ENCODE measurements around the gene SYNGR1.

DNA sequence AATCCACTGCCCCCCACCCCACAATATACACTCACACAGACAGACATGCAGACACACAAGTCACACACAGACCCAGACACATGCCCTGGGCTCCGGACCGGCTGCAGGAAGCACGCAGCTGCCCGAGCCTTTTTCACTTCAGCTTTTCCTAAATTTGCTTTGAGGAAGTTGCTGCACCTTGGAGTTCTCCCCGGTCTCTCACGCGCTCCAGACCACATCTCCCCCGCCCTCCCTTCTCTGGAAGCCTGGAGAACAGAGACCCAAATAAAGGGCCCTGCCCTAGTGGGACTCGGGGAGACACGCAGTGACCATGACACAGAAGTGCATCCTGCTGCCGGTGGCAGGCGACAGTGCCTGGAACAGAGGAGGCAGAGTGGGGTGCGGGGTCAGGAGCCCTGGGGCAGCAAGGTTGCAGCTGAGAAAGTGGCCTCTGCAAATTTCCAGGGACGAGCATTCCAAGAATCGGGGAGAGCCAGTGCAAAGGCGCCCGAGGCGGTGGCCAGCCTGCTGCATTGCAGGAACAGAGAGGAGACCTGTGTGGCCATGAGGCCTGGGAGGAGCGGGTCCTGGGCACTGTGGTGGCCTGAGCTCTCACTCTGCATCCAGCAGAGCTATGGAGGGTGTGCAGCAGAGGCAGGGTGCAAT, 49.5 kb upstream of the SYNGR1 start:
- TF ChIP-seq, protein P1, sequence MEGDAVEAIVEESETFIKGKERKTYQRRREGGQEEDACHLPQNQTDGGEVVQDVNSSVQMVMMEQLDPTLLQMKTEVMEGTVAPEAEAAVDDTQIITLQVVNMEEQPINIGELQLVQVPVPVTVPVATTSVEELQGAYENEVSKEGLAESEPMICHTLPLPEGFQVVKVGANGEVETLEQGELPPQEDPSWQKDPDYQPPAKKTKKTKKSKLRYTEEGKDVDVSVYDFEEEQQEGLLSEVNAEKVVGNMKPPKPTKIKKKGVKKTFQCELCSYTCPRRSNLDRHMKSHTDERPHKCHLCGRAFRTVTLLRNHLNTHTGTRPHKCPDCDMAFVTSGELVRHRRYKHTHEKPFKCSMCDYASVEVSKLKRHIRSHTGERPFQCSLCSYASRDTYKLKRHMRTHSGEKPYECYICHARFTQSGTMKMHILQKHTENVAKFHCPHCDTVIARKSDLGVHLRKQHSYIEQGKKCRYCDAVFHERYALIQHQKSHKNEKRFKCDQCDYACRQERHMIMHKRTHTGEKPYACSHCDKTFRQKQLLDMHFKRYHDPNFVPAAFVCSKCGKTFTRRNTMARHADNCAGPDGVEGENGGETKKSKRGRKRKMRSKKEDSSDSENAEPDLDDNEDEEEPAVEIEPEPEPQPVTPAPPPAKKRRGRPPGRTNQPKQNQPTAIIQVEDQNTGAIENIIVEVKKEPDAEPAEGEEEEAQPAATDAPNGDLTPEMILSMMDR (conservative IDR thresholded peaks at IDR 0.05), result no peak
- TF ChIP-seq ZFX (IDR thresholded peaks at IDR 0.05), result no peak

All from C4-2B (cell line).